HG03469 (cell line): ENCODE results near the gene OR52R1.
"Not testable (repeated sequence)": the region's sequence is repeated elsewhere in the genome, so short reads cannot be mapped to it uniquely, and the experiment has no call there.

Source experiments
- ATAC-seq: cut with Tn5 transposase; IDR thresholded peaks from one replicate; pipeline ENCODE4 v1.9.1; 2021; ENCODE audit warnings: mild to moderate bottlenecking, moderate library complexity, moderate number of reproducible peaks; ENCODE audit not compliant: unreplicated experiment

OR52R1 gene

DNA sequence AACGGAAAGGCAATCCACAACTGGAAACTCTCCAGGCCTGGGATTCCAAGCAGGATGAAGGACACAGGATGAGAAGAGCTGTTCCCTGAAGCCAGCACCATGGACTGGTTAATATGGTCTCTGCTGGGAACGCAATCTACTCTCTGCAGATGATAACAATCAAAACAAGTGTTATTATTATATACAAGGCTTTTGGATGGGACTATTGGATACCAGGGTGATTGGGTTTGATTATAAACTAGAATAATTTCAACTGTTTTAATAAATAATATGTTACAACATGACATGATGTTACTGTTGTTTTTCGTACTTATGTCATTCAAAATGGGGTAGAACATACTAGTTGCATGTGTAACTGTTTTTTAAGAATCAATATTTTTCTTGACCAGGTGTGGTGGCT lies at the start of gene OR52R1:
TSS of gene OR52R1 (minus strand) at position 101 of the 400 bp plus-strand sequence. CDS start at position 101, 0 bp downstream.
- ATAC-seq: no peak

DNA sequence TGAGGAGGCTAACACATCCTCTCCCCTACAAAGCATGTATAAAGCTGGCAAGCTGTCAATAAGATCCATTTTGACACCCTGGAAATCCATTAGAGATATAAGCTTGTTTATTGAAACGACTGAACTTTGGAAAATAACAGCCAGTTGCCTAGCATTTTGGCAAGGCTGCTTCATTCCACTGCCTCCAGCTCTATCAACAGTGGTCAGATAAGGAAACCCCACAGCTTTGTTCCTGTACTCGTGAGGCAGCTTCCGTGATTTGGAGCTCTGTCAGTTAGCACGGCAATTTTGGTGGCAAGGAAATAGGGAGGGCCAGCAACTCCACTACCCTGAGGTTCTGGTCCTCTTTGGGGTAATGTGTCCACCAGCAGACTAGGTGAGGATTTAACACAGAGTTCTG lies 46.9 kb upstream of the OR52R1 start:
- no peak for ATAC-seq

DNA sequence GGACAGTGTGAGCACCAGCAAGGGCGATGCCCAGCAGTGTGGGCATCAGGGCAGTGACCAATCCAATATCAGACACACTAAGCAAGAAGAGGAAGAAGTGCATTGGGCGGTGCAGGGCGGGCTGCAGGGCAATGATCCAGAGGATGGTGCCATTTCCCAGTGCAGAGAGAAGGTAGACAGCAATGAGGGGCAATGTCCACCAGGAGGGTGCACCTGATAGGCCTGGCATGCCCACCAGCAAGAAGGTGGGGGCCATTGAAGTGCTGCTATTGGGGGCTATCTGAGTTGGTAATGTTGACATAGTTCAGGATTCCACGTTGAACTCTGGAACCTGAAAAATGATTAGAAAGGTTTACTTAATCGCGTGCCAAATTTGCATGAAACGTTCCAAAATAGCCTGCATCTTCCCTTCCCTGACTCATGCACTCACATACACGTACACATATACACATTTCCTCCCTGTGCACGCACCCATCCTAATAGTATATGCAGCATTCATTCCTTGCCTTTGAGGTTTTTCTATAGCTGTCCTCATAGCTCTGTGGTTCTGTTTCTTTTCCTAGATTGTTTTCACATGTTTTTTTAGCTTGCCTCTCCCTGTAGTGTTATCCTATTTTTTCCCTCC lies 44.8 kb upstream of the OR52R1 start, which contains the start of gene OR51S1:
TSS of gene OR51S1 (minus strand) at position 301 of the 625 bp plus-strand sequence. CDS start at position 301, 0 bp downstream.
- ATAC-seq: no peak

DNA sequence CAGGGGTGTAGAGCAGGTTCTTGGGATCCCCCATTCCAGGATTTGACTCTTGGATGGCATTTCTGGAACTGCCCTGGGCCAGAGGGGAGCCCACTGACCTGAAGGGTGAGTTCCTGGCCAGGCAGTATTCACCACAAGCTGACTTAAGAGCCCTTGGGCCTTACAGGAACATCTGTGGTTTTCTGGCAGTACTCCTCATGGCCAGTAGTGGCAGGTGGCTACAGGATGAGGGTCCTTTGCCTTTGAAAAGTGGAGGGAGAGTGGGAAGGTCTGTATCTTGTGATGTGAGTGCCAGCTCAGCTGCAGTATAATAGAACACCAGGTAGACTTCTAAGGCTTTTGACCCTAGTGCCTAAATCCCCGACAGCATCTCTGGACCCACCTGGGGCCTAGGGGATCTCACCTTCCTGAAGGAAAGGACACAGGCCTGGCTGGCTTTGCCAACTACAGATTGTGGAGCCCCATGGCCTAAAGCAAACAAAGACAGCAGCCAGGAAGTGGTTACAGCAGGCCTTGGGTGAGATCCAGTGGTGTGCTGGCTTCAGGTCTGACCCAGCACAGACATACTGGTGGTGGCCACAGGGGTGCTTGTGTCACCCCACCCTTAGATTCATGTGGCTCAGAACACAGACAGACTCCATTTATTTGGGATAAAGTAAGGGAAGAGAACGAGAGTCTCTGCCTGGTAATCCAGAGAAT lies 35.8 kb upstream of the OR52R1 start:
- no peak for ATAC-seq

DNA sequence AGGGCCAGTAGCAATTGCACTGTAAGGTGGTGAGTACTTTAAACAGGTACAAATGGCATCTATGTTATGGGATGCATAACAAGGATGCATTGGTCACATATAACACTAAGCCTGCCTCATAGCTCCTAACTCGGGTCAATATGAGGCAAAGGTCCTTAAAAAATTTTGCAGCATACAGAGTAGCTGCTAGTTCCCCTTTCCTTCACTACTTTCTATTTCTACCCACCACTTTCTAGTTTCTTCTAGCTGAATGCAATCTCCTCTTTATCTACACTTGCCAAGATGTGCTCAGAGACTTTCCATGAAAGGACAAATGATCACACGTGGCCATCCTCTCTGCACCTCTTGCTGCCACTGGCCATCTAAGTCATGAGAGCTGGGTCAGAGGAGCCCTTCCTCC lies 26.7 kb upstream of the OR52R1 start:
- ATAC-seq: no peak

DNA sequence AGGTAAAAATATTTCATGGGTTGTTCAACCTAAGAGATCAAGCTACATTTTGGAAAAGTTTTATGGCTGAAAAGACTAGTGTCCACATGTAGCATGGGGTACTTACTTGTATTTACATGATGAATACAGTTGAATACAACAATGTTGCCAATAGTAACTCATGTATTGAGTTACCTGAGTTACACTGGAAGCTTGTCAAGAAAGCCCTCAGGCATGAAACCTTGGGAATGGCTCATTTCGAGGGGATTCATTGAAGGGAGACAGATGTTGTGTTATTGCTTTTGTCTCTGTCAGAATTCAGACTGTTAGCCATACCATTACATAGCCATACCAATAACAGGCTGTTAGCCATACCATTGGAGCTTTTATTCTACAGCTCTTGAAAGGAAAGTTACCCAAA lies 26.2 kb upstream of the OR52R1 start:
- ATAC-seq: no peak

DNA sequence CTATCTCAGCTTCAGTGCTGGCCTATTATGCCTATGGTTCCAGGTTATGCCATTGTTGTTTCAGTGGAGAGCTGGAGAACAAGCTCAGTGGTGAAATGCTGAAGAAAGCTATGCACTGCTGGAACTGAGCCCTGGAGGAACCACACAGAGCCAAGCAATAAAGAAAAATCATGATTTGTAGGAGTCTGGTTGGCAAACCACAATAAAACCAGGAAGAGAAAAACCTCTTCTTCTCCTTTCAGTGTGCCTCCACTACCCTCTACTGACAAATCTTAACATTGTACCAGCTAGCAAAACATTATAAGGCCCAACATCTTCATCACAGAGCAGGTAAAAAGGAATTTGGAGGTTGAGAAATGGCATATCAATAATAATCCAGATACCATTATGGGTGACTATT lies 22.2 kb upstream of the OR52R1 start:
- no peak for ATAC-seq

DNA sequence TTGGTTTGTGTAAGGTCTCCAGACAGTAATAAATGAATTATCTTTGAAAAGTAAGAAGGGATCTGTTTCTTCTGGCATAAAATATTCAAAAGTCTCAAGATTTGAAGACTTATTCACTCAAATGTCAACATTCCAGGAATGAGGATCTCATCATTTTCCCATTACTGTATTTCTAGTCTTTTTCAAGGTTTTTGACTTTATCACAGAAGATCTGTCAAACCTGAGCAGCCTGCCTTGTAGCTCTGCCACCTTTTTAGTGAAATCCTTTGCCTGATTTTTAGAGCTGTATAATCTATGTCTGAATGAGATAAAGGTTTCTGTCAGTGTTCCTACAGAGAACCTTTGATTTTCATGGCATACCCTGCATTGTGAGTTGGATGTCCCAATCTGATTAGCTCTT lies 21.0 kb upstream of the OR52R1 start:
- no peak for ATAC-seq

DNA sequence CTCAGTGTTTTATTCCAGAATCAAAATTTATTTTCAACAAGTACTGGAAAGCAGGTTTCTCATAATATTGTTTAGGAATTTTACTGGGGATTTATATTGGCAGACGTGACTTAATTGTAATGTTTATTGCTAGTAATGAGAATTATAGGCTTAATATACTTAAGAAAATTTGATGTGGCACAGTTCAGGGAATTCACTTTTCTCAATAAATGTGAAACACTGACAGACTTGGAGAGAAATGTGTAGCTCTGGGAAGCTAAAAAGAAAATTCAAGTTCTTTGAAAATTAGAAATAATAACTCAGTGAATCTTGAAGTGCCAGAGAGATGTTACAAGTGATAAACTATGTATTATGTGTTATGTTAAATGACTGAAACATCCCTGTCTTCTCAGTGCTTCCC lies 16.8 kb upstream of the OR52R1 start, which contains the start of gene OR51F2:
TSS of gene OR51F2 (plus strand) at position 301 of the 400 bp plus-strand sequence. CDS start 101 bp downstream, outside the sequence.
- no peak for ATAC-seq

DNA sequence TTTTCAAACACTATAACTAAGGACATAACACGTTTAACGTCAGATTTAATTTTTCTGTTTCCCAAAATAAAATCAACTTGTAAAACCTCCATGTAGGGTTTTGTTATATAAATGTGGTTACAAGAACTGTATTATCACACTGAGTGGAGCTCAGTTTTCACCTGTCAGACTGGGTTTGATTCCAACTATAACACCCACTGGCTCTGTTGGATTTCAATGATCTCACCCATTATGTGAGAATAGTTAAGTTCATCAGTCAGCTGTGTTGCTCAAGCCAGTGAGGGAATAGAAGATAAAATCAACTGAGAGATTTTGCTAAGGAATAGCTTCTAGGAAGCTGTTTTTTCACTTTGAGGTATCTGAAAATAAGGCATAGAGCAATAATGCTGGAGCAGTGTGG lies 5.1 kb upstream of the OR52R1 start:
- no peak for ATAC-seq

DNA sequence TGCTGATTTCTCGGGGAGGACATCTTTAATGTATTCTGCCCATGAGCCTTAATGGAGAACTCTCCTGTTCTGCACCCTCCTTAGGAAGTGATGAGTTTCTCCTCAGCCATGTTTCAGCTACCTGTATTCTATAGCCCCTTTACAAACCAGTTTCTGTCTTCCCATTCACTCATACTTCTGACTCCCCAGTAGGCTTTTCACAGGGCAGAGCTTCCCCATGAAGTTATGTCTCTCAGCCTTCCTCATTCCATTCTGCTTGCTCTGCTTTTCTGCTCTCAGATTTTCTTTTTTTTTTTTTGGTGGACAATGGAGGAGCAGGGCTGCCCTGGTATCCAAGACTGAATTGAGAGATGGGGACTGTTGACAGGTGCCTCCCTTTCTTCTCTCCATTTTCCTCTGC lies 4.3 kb upstream of the OR52R1 start:
- no peak for ATAC-seq

DNA sequence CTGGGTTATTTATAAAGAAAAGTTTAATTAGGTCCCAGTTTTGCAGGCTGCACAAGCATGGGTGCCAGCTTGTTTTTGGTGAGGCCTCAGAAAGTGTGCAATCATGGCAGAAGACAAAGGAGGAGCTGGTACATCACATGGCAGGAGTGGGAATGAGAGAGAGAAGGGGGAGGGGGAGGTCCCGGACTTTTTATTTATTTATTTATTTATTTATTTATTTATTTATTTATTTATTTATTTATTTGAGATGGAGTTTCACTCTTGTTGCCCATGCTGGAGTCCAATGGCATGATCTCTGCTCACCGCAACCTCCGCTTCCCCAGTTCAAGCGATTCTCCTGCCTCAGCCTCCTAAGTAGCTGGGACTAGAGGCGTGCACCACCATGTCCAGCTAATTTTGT lies 2.9 kb downstream of the OR52R1 start:
- ATAC-seq: not testable (repeated sequence)

DNA sequence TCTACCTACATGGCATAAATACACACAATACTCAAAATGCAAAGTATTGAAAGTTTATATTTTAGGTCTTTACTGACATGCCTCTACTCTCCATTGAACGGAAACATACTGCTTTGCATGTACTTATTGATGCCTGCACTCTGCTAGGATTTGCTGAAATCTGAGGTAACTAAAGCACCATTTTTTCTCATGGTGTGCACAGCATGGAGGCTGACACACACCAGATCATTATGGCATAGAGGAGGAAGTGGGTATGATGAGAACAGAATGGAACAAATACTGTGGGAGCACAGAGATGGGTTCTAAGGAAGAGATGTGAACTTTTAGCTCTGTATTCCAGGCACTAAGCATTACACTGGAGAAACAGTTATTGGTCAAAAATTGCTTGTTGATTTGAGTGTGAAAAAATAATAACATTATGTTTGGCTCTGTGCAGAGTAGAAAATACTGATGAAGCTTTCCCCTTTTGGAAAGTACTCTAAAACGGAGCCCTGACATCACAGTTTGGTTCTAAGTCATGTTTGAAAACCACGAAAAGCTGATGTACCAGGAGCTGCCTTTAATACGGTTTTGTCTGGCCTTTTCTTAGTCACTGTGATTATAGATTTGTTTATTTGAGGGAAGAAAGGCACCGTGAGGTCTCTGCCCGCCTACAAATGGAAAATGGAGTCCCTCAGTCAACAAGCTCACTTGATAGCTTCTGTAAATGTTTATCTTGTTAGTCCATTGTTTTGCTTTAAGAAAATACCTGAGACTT lies 5.6 kb downstream of the OR52R1 start:
- no peak for ATAC-seq

DNA sequence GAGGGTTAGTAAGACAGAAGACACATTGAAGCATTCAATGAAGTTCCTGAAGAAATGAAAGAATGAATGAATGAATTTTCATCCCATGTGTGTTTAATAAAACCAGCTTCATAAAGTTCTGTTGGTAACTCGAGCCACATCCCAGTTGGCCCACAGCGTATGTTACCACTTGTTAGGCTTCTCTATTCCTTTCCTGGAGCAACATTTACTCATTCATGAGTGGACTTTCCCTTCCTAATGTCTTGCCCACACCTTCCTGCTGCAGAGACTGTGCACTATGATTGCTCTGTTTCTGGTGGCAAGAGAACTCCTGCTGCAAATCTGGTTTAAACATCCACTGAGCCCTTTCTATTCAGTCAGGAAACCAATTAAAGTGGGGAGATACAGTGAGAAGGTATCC lies 7.0 kb downstream of the OR52R1 start:
- ATAC-seq: no peak

DNA sequence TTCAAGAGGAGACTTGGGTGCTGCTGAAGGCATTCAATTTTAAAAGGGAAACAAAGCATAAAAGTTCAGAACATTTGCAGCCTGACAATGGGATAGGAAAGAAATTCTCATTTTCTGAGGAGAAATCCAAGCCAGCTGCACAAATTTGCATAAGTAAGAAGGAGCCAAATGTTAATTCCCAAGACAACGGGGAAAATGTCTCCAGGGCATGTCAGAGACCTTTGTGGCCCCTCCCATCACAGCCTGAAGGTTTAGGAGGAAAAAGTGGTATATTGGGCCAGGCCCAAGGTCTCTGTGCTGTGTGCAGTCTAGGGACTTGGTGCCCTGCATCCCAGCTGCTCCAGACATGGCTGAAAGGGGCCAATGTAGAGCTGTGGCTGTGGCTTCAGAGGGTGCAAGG lies 21.7 kb downstream of the OR52R1 start:
- no peak for ATAC-seq

DNA sequence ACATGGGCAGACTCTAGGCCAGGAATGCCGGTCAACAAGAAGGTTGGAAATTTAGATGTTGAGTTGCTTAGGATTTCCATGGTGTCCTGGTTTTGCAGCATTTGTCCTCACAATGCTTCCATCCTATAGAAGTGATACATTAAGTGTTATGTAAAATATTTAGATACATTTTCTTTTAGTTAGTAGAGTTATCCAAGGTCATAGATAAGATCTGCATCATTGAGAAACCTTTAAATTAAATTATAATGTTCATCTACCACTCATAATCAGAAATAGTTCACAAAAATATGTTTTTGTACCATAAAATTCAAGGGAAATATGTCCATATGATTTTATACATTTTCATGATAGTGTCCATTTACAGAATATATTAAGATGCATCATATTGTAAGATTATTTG lies 34.3 kb downstream of the OR52R1 start, which contains the start of gene OR51F1:
TSS of gene OR51F1 (minus strand) at position 101 of the 400 bp plus-strand sequence. CDS start at position 101, 0 bp downstream.
- ATAC-seq: no peak

DNA sequence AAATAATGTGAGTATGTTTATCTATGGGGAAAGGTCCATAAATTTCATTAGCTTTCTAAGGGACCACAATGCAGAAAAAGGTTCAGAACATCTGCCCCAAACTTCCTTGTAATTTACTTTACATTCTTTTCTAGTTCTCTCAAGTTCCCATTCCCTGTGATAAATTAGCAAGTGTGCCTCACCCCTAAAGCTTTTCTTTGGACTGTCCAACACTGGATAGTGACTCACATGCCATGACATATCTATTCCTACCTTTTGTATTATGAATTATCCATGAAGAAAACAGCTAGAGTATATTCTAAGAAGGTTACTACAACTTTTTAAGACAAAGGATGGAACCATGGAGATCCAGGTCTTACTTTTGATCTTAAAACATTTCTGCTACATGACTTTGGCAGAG lies 36.1 kb downstream of the OR52R1 start:
- ATAC-seq: no peak

DNA sequence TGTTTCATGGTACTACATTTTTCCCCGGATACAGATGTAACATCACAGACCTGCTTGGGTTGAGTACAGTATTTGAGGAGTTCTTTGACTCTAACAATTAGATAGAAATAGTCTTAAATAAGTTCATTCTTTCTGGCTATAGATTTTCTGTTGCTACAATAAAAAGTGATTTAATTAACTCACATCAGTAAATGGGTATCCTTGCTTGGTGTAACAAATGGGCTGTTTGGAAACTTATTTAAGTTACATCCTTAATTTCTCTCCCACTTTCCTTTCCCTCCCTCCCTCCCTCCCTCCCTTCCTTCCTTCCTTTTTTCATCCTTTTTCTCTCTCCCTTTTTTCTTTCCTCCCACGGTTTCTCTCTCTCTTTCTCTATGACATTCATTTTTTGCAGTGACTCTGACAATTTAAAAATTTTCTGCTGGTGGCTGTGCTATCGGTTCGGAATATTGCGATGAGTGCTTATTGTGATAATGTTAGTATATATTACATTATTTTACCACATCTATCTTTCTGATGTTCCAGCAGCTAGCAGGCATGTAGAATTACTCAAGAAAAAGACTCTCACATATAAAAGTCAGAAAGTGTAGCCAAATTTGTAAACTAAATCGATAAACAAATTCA lies 37.6 kb downstream of the OR52R1 start:
- ATAC-seq: no peak

DNA sequence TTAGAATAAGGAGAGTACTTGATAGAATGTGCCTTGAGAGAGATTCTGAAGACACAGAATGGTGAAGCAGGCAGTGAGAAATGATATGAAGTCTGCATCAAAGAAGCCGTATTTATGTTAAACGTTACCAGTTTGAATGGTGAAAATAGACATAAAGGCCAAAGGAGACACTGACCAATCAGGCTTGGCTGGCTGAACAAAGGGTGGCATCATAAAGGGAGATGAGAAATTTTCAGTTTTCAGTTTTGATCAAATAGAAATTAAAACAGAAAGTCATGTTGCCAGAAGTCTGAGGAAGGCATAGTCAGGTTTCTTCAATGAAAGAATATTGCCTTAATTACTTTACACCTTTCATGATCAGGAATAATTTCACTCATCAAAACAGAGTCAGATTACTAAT lies 41.1 kb downstream of the OR52R1 start:
- no peak for ATAC-seq
